Skeletal muscle satellite cell (primary cell): ENCODE measurements around the gene WBP1L.
A peak's percentile ranks its signal among the peaks of the same experiment; 100 is the strongest.
"Not testable (repeated sequence)": the region's sequence is repeated elsewhere in the genome, so short reads cannot be mapped to it uniquely, and the experiment has no call there.

Experiments used
- H3K27me3 ChIP-seq: 2 replicates; pipeline ENCODE4 v1.7.0; 2013; ENCODE audit warnings: low read length; ENCODE audit not compliant: control insufficient read depth, insufficient read depth
- H3K36me3 ChIP-seq: 2 replicates; pipeline ENCODE4 v1.7.0; 2013; ENCODE audit warnings: mild to moderate bottlenecking, control low read depth, low read length; ENCODE audit not compliant: insufficient read depth
- H3K4me1 ChIP-seq: 2 replicates; pipeline ENCODE4 v1.7.0; 2013; ENCODE audit warnings: low read length; ENCODE audit not compliant: control insufficient read depth, insufficient read depth
- H3K4me2 ChIP-seq: 2 replicates; pipeline ENCODE4 v1.7.0; 2013; ENCODE audit warnings: mild to moderate bottlenecking, low read length
- H3K4me3 ChIP-seq: 2 replicates; pipeline ENCODE4 v1.7.0; 2013; ENCODE audit warnings: low read length
- H3K9ac ChIP-seq: 2 replicates; pipeline ENCODE4 v1.7.0; 2013; ENCODE audit warnings: mild to moderate bottlenecking, low read depth, low read length, moderate library complexity
- H3K9me3 ChIP-seq: replicated peaks from 2 replicates; pipeline ENCODE4 v1.7.0; 2013; ENCODE audit warnings: mild to moderate bottlenecking, control low read depth, low read length

WBP1L gene

DNA sequence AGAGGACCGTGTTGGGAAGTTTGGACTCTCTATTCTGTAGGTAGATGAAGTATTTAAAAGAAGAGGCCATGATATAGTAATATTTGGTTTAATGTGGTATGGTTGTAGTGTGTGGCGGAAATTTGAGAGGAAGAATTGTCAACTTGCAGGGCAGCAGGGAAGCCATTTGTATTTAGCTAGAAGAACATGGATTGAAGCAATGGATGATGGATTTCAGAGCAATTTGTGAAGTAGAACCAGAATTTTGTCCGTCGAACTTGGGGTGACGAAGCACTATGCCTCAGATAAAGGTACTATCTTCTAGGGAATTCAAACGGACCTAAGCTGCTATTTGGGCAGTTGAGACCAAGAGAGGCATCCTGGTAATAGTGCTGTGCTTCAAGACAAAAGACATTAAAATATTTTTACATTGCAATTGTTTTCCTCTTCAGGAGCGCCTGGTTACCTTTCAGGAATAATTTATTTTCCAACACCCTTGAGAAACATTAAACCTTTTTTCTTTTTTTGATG, 615 bp upstream of the WBP1L start:
- peak overlapping the region; percentile 63 for H3K4me2 ChIP-seq
- H3K4me3 ChIP-seq, result peak overlapping the region; percentile 13
- no peaks in the 10 kb centered on the region for H3K27me3 ChIP-seq
- no peaks in the 10 kb centered on the region for H3K36me3 ChIP-seq
- H3K9me3 ChIP-seq, result no peaks in the 10 kb centered on the region
- peaks cover 22% of the 10 kb centered on the region for H3K4me1 ChIP-seq
- H3K9ac ChIP-seq, result no peak overlapping the region

- no peaks in the 10 kb centered on the region for H3K9me3 ChIP-seq
- H3K27me3 ChIP-seq, result no peaks in the 10 kb centered on the region
- peak overlapping the region; percentile 98 for H3K4me3 ChIP-seq
- peak overlapping the region; percentile 96 for H3K9ac ChIP-seq
- peaks cover 22% of the 10 kb centered on the region for H3K4me1 ChIP-seq
- H3K4me2 ChIP-seq, result peak overlapping the region; percentile 99
- H3K36me3 ChIP-seq, result no peaks in the 10 kb centered on the region
These were observed 765 bp downstream of the WBP1L start for GRCh38 chr10:102744374-102745051.

- no peaks in the 10 kb centered on the region for H3K36me3 ChIP-seq
- H3K9ac ChIP-seq, result peak overlapping the region; percentile 96
- H3K27me3 ChIP-seq, result no peaks in the 10 kb centered on the region
- peak overlapping the region; percentile 98 for H3K4me3 ChIP-seq
- H3K9me3 ChIP-seq, result no peaks in the 10 kb centered on the region
- peaks cover 22% of the 10 kb centered on the region for H3K4me1 ChIP-seq
- peak overlapping the region; percentile 99 for H3K4me2 ChIP-seq
These were observed 1.4 kb downstream of the WBP1L start for GRCh38 chr10:102745157-102745556.

GRCh38 chr10:102752266-102752930, 8.7 kb downstream of the WBP1L start:
- peaks cover 33% of the 10 kb centered on the region for H3K4me1 ChIP-seq
- H3K4me3 ChIP-seq, result peak overlapping the region; percentile 47
- peak overlapping the region; percentile 74 for H3K9ac ChIP-seq

DNA sequence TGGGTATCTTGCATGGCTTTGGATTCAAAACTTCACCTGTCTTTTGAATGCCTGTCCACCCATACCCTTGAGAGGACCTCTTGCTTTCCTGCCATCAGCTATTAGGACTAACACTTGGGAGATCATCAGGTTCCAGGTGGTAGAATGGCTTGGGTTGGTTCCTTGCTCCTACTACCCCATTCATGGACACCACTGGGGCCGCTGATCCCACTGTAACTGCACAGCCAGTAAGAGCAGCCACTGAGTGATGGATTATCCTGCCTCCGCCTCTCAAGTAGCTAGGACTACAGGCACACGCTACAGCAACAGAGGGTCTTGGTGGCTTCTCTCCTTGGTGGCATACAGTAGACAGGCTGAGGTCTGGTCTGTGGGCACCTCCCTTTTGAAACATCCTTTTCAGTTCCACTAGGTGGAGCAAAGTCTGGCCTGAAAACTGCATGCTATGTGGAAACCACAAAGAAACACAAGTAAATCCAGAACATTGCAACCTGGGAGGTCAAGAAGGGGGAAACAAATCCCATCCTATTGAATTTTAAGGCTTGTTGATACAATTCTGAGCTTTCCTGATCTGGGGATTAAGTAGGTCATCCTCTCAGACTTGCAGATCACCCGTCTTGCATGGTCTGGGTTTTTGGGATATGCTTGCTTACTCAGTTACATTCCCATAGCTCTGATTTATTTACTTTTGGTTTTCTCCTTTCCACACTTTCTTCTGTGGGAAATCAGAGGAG, 9.4 kb downstream of the WBP1L start:
- Histone ChIP-seq H3K27me3 (no peaks in the 10 kb centered on the region), H3K36me3 (no peaks in the 10 kb centered on the region), H3K4me2 (peak overlapping the region; percentile 64), H3K4me1 (peaks cover 33% of the 10 kb centered on the region), H3K9me3 (no peaks in the 10 kb centered on the region), H3K4me3 (peak overlapping the region; percentile 47), H3K9ac (peak overlapping the region; percentile 74)

More at GRCh38 chr10:102752266-102752930, 8.7 kb downstream of the WBP1L start:
- H3K4me2 ChIP-seq, result peak overlapping the region; percentile 64
- H3K9me3 ChIP-seq, result no peaks in the 10 kb centered on the region
- H3K36me3 ChIP-seq, result no peaks in the 10 kb centered on the region
- no peaks in the 10 kb centered on the region for H3K27me3 ChIP-seq

DNA sequence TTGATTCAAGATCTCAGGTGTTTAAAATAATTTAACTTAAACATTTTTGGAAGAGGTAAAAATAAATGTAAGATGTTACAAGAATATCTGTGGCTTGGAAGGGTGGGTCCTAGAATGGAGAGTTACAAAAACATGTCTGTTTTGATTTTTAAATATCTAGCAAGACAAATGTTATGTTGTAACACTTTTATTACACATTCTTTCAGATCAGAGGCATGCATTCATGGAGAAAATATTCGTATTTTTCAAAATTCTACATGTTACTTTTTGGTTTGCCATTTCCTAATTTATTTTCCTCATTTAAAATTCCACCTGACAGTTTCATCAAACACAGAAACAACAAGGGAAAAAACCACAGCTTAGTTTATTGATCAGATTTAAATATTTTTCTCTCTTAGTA, 10.0 kb downstream of the WBP1L start:
- peak overlapping the region; percentile 47 for H3K4me3 ChIP-seq

DNA sequence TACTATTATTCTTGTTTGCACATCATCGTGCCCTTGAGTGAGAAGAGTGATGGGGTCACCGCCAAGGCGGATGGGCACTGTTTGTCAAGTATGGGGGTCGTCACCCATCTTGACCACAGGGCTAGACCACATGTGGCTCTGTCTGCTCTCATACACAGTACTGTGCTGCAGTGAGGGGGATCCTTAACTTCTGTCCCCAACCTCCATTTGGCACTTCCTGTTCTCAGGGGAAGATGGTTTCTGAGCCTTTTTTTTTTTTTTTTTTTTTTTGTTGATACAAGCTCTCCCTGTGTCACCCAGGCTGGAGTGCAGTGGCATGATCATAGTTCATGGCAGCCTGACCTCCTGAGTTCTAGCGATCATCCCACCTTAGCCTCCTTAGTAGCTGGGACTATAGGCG, 13.6 kb downstream of the WBP1L start:
- H3K4me3 ChIP-seq, result no peak overlapping the region
- no peak overlapping the region for H3K9ac ChIP-seq
- peaks cover 34% of the 10 kb centered on the region for H3K4me1 ChIP-seq
- H3K36me3 ChIP-seq, result no peaks in the 10 kb centered on the region
- H3K27me3 ChIP-seq, result no peaks in the 10 kb centered on the region
- no peak overlapping the region for H3K4me2 ChIP-seq
- H3K9me3 ChIP-seq, result no peaks in the 10 kb centered on the region

More for the DNA sequence above, 10.0 kb downstream of the WBP1L start:
- Histone ChIP-seq H3K4me1 (peaks cover 35% of the 10 kb centered on the region), H3K4me2 (peak overlapping the region; percentile 64), H3K9me3 (no peaks in the 10 kb centered on the region), H3K9ac (peak overlapping the region; percentile 74), H3K27me3 (no peaks in the 10 kb centered on the region), H3K36me3 (no peaks in the 10 kb centered on the region)

DNA sequence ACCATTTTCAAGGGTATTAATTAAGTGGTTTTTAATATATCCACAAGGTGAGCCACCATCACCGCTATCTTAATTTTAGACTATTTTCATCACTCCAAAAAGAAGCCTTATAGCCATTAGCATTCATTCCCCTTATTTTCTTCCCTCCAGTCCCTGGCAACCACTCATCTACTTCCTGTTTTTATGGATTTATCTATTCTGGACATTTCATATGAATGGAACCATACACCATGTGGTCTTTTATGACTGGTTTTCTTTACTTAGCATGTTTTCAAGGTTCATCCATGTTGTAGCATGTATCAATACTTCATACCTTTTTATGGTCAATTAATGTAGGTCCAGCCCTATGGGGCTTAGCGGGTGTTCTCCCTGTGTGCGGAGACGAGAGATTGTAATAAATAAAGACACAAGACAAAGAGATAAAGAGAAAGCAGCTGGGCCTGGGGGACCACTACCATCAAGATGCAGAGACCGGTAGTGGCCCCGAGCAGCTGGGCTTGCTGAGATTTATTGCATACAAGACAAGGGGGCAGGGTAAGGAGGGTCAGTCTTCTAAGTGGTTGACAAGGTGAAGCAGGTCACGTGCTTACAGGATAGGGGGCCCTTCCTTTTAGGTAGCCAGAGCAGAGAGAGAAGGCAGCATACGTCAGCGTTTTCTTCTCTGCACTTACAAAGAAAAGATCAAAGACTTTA, 14.6 kb downstream of the WBP1L start:
- H3K9ac ChIP-seq, result no peak overlapping the region
- no peak overlapping the region for H3K4me3 ChIP-seq
- H3K36me3 ChIP-seq, result no peaks in the 10 kb centered on the region

DNA sequence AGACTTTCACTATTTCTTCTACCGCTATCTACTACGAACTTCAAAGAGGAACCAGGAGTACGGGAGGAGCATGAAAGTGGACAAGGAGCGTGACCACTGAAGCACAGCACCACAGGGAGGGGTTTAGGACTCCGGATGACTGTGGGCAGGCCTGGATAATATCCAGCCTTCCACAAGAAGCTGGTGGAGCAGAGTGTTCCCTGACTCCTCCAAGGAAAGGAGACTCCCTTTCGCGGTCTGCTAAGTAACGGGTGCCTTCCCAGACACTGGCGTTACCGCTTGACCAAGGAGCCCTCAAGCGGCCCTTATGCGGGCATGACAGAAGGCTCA, 15.2 kb downstream of the WBP1L start:
- H3K4me3 ChIP-seq, H3K9ac ChIP-seq, H3K9me3 ChIP-seq, H3K27me3 ChIP-seq, H3K36me3 ChIP-seq: not testable (repeated sequence)
- H3K4me1 ChIP-seq, result peaks cover 24% of the 10 kb centered on the region
- H3K4me2 ChIP-seq, result peak overlapping the region; percentile 45

More for the DNA sequence above, 14.6 kb downstream of the WBP1L start:
- Histone ChIP-seq H3K4me1 (peaks cover 29% of the 10 kb centered on the region), H3K4me2 (peak overlapping the region; percentile 45), H3K27me3 (no peaks in the 10 kb centered on the region), H3K9me3 (no peaks in the 10 kb centered on the region)

- Histone ChIP-seq H3K36me3 (peaks cover 4% of the 10 kb centered on the region), H3K4me3 (no peak overlapping the region), H3K9me3 (no peaks in the 10 kb centered on the region), H3K4me2 (no peak overlapping the region), H3K9ac (no peak overlapping the region), H3K27me3 (no peaks in the 10 kb centered on the region), H3K4me1 (peaks cover 24% of the 10 kb centered on the region)
These were observed 15.9 kb downstream of the WBP1L start for GRCh38 chr10:102759497-102760210.
